NCI-H2029 (cell line): ENCODE data around the gene B4GALT2.

Experiments used
- DNase-seq: peaks from one replicate; lab custom pipeline; 2025; lab: John Stamatoyannopoulos, UW

B4GALT2 gene

DNA sequence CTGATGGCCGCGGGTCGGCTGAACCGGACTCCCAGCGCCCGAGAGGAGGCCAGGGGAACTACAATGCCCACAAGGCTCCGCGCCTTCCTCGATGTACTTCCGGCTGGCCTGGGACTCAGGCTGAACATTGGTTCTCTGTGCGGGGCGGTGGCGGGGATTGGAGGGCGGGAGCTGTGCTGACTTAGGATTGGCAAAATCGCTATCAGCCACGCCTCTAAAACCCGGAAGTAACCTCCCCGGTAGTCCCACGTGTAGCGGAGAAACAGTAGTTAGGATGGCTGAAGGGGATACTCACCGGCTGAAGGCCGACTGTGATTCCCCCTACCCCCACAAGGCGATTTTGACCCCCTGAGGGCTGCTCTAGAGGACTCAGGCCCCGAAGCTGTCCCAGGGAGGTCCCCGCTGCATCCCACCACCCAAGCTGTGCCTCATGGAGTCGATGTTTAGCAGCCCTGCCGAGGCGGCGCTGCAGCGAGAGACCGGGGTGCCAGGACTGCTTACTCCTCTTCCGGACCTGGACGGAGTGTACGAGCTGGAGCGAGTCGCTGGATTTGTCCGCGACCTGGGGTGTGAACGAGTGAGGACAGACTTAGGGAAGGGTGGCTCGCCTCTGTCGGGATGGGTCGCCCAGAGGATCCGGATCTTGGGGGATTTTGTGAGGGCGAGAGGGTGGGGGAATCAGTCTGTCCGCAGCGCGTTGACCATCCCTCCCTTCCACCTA is 9.1 kb upstream of the B4GALT2 start, which contains the start of gene DPH2:
Gene DPH2, plus strand, starts transcription at position 265 of the 721 bp plus-strand sequence. Its CDS starts 166 bp downstream, at position 431.
- peak; percentile 100 for DNase-seq

DNA sequence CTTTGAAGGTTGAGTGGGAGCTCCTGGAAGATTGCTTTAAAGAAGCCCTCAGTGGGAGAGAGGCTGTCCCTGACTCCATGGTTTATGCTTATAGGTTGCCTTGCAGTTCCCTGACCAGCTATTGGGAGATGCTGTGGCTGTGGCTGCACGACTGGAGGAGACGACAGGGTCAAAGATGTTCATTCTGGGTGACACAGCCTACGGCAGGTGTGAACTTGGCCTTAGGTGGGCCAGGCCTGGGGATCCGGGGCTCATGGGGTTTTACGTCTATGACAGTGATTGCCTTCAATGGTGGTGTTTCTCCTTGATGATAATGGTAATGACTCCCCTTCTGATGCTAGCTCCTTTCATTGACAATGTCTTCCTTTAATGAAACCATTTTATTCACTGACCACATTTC is 8.5 kb upstream of the B4GALT2 start:
- DNase-seq: no peak

DNA sequence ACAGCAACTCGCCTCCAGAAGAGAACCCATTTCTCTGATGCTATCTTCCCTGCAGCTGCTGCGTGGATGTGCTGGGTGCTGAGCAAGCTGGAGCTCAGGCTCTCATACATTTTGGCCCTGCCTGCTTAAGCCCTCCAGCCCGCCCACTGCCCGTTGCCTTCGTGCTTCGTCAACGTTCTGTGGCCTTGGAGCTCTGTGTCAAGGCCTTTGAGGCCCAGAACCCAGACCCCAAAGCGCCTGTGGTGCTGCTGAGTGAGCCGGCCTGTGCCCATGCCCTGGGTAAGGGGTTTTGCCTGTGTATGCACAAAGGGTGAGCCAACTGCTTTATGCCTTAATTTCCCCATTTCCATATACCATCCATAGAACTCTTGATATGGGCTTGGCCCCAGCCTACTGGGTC is 8.1 kb upstream of the B4GALT2 start:
- no peak for DNase-seq

DNA sequence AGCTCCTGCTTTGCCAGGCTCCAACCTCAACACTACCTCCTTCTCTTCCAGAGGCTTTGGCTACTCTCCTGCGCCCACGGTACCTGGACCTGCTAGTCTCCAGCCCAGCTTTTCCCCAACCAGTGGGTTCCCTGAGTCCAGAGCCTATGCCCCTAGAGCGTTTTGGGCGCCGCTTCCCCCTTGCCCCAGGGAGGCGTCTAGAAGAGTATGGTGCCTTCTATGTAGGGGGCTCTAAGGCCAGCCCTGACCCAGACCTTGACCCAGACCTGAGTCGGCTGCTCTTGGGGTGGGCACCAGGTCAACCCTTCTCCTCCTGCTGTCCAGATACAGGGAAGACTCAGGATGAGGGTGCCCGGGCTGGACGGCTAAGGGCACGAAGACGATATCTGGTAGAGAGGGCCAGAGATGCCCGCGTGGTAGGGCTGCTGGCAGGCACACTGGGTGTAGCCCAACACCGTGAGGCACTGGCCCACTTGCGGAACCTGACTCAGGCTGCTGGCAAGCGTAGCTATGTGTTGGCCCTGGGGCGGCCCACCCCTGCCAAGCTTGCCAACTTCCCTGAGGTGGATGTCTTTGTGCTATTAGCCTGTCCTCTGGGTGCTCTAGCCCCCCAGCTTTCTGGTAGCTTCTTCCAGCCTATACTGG is 7.6 kb upstream of the B4GALT2 start:
- DNase-seq: no peak

DNA sequence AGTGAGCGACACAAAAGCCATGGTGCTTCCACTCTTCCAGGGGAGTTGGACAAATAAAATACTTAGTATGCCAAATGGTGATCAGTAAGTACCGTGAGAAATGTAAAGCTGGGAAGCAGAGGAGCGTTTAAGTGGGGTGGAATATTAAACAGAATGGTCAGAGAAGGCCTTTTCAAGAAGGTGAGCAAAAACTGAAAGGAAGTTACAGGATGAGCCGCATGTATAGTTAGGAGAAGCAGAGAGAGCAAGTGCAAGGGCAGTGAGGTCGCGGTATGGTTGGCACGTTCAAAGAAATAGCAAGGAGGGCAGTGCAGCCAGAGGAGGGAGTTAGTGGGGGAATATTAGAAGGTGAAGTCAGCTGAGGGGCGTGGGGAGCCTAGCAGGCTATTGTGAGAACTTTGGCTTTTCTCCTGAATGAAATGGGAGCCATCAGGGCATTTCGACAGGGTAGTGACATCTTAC is 5.0 kb upstream of the B4GALT2 start:
- DNase-seq: no peak

DNA sequence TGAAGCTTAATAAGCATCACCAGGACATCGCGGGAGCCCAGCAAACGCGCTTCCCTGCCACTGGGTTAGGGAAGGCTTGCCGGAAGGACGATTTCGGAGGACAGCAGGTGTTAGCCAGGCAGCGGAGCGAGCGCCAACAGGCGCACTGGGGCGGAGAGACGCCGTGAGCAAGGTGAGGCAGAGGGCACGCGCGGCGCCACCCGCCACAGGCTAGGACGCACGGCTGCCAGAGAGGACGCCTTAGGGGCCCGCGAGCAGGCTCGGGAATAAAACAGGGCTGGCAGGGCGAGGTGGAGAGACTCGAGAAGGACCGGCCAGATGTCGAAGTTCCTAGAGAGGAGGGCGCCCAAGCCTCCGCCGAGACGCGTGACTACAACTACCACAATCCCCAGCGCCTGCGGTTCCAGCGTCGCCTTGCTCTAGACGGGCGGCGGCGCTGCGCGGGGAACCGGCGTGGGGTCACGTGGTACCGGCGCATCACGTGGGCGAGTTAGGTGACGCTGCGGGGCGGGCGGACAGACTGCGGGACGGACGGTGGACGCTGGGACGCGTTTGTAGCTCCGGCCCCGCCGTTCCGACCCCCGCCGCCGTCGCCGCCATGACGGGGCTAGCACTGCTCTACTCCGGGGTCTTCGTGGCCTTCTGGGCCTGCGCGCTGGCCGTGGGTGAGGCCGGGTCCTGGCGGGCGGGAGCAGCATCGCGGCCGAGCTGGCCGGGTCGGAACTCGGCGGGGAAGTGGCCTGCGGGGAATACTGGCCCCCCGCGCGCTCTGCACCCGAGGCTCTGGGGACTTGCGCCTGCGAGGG is 4.4 kb upstream of the B4GALT2 start, which contains the start of gene ATP6V0B:
Gene ATP6V0B, plus strand, starts transcription at position 518 of the 806 bp plus-strand sequence. Its CDS starts 81 bp downstream, at position 599.
- peak; percentile 99 for DNase-seq

DNA sequence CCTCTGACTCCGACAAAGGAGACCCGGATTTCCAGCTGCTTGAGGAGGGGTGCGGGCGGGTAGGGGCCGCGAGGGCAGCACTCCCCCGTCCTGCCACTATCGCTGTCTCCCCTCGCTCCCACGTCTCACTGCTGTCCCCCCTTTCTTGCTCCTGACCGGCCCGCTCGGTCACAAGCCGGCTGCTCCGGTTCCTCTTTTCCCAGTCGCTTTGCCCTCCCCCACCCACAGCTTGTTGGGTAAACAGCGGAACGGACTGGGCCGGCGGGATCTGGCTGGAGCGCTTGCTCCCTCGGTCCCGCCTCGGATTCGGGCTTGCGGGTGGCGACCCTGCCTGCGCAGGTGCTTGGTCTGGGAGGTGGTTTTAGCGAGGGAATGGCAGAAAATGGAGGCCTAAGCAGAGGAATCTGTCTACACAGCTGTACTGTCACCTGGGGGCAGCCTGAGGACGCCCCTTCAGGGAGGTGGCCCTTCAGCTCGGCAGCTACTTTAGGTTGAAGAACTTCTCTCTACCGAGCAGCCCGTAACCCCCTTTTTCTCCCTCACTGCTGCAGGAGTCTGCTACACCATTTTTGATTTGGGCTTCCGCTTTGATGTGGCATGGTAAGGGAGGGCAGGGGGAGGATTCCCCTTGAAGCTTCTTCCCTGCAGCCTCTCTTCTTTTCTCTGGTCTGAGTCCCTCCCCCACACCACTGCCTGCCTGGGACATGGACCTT is 3.6 kb upstream of the B4GALT2 start:
- peak; percentile 82 for DNase-seq

DNA sequence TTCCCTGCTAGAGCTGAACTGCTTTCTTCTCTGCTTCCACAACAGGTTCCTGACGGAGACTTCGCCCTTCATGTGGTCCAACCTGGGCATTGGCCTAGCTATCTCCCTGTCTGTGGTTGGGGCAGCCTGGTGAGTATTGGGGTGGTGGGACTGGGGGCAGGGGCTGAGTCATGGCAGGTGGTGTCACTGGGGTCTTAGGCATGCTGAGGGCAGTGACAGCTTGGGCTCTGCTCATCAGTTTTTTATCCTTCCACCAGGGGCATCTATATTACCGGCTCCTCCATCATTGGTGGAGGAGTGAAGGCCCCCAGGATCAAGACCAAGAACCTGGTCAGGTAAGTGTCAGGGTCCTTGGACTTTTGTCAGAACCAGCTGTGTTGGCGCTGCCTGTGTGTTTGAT is 3.0 kb upstream of the B4GALT2 start:
- DNase-seq: no peak

DNA sequence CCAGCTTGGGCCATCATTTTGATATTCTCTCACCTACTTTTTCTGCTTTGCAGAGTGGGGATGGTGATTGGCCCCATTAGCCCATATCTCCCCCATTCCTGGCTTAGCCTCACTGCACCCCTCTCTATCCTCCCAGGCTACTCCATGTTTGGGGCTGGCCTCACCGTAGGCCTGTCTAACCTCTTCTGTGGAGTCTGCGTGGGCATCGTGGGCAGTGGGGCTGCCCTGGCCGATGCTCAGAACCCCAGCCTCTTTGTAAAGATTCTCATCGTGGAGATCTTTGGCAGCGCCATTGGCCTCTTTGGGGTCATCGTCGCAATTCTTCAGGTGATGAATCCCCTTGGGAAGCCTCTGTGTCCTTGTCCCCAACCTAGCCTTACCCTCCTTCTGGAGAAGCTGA is 2.1 kb upstream of the B4GALT2 start:
- DNase-seq: no peak

DNA sequence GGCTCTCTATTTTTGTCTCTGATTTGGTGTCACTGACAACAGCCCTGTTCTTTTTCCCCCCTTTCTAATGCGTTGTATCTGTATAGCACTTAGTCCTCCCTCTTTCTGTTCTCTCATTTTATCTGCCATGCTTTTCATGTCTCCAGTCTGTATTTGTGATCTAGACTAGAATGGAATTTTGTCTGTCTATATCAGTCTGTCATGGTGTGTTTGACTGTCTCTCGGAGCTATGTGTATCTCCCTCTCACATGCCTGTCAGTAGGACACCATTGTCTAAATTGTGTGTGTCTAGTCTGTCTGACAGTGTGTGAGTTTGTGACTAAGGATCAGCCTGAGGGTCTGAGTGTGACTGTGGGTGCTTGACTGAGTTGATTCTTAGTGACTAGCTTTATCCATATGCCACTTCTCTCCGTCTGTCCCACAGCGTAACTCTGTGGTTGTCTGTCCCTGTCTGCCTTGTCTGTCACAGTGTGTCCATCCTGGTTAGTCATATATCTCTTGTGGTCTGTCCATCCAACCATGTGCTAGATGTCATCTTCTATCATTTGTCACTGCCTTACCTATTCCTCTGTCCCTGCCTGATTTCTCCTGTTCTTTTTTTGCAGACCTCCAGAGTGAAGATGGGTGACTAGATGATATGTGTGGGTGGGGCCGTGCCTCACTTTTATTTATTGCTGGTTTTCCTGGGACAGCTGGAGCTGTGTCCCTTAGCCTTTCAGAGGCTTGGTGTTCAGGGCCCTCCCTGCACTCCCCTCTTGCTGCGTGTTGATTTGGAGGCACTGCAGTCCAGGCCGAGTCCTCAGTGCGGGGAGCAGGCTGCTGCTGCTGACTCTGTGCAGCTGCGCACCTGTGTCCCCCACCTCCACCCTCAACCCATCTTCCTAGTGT is 1.4 kb upstream of the B4GALT2 start:
- DNase-seq: no peak

DNA sequence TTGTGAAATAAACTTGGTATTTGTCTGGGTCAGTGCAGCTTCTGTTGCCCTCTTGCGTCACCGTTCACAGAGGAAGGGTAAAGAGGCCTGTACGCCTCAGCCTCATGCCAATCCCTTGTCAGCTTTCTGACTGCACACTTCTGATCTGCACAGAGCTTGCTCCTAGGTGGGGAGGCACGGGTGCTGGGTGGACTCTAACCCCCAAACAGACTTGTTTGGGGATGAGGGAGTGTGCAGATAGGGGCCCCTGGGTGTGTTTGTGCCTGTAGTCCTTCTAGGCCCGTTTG is 803 bp upstream of the B4GALT2 start:
- DNase-seq: no peak

DNA sequence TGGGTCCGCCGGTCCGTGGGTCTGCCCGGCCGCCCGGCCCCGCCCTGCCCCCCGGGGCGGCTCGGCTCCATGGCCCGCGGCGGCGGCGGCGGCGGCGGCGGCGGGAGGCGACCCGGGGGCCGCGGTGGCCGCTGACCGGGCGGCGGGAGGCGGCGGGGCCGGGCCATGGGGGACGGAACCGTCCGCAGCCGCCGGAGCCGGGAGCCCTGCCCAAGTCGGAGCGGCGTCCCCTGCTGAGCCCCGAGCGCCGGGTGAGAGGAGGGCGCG is 184 bp downstream of the B4GALT2 start:
- no peak for DNase-seq

DNA sequence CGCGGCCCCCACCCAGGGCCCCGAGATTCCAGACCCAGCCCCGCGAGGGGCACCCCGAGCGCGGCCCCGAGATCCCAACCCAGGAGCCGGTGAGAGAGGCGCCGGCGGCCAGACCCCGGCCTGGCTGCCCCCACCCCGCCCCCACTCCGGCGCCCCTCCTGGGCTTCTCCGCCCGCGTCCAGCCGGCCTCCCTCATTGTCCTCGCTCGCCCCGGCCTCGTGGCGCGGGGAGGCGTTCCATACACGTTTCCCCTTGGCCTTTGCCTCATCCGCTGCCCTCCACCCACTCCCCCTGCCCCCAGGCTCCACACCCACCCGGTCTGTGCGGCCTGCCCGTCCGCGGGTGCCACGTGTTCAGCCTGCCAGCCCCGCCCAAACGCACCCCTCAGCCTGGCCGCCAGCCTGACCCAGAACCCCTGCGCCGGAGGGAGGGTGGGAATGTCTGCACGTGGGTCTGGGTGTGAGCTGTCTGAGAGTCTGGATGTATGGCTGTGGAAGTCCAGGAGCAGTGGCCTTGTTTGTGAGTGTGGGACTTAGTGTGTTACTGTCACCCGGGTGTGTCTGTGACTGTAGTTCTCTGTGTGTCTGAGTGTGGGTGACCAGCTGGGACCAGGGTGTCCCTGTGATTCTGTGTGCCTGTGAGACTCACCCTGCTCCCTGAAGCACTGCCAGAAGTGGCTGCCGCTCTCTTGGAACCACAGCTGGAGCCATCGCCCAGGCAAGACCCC is 681 bp downstream of the B4GALT2 start:
- no peak for DNase-seq

DNA sequence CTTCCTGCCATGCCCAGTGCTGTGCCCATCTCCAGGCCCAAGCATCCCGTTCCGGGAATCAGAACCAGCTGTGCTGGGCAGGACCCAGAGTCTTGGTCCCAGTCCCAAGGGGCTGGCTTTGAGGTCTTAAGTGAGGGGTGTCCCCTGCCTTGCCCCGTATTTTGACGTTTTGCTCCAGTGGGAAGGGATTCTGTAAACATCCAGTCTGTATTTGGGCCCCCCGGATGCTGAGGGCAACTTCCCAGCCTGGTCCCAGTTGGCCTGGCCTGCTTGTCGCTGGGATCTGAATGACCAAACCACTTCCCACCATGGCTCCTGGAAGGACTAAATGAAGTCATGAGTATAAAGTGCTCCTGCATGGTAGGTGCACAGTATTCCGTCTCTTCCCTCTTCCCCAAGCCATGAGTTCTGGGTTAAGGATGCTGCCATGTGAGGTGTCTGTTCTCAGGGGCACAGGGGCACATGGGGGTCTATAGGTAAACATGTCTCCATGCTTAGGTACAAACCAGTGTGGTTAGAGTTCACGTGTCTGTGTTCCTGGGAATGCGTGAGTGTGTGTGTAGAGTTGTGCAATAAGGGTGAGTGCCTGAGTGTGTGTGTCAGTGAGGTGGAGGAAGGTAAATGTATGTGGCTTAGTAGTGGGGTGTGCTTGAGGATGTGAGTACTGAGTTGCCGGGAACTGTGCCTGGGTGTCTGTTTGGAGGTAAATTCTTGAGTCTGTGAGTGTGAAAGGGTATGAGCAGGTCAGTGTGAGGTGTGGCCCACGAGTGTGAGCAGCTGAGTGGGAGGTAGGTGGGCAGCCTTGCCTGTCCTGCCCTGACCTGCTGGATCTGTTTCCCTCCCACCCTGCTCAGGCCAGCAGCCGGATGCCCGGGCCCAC is 1.5 kb downstream of the B4GALT2 start:
- no peak for DNase-seq

DNA sequence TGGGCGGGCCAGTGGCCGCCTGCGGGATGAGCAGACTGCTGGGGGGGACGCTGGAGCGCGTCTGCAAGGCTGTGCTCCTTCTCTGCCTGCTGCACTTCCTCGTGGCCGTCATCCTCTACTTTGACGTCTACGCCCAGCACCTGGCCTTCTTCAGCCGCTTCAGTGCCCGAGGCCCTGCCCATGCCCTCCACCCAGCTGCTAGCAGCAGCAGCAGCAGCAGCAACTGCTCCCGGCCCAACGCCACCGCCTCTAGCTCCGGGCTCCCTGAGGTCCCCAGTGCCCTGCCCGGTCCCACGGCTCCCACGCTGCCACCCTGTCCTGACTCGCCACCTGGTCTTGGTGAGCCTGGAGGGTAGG is 2.1 kb downstream of the B4GALT2 start:
- DNase-seq: no peak

DNA sequence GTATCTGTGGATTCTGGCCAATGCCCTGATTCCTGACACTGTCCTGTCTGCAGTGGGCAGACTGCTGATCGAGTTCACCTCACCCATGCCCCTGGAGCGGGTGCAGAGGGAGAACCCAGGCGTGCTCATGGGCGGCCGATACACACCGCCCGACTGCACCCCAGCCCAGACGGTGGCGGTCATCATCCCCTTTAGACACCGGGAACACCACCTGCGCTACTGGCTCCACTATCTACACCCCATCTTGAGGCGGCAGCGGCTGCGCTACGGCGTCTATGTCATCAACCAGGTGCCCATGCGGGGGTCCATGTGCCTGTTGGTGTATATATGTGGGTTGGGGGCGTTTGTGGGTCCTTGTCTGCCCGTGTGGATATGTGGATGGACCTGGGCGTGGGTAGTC is 2.6 kb downstream of the B4GALT2 start:
- no peak for DNase-seq

DNA sequence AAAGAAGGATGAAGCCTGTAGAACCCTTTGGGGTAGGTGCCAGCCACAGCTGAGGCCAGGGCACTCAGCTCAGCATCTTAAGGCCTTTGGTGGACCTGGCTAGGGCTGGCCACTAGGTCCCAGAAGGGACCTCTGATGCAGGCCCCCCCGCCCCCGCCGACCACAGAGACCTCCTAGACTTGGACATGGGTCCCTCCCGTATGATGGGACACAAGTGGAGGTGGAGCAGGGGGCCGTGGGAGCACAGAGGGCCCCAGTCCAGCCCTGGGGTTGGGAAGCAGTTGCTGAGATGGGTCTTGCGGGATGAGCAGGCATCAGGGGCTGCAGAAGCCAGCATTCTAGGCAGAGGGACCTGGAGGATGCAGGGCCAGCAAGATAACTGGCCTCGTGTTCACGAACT is 3.2 kb downstream of the B4GALT2 start:
- no peak for DNase-seq

DNA sequence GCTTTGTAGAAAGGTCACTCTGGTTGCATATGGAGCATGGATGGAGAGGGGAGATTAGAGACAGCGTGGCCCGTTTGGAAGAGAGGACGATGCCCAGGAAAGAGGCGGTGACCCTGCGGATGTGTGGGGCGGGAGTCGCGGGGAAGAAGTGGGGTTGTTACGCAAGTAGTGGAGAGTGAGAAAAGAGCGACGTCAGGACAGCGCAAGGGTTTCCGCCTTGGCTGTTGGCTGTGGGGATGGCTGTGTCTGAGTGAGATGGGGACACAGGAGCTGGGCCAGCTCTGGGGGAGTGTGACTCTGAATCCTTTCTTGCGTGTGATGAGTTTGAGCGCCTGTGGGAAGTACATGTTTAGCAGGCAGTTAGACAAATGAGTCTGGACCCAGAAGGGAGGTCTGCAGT is 3.8 kb downstream of the B4GALT2 start:
- no peak for DNase-seq

DNA sequence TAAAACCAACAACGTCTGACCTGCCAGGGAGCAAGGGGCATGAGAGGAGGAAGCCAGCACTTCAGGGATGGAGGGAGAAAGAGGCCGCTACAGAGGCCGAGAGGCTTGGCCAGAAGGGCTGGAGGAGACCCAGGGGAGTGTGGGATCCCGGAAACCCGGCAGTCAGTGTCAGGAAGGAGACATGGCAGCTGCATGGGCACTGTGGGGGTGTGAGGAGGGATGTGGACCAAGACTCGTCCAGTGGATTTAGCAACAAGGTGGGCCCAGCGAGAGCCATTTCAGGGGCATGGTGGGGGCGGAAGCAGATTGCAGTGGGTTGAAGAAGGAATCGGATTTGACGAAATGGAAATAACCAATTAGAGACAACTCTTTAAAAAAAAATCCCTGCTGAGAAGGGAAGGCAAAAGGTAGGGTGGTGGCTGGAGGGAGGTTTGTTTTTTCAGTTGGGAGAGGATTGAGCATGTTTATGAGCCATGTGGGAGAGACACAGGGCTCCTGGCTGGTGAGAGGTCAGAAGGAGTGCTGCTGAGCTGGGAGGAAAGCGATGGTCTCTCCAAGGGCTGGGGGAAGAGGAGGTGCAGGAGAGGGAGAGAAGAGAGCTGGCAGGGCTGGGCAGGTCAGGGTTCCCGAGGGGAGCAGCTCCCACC is 4.4 kb downstream of the B4GALT2 start:
- no peak for DNase-seq
